T-helper 2 cell (primary cell): ENCODE results near the gene JAKMIP1.
"Not testable (repeated sequence)": the region's sequence is repeated elsewhere in the genome, so short reads cannot be mapped to it uniquely, and the experiment has no call there.

ENCODE experiments used
- DNase-seq, 5 experiments: peaks; one replicate each; pipeline versions ENCODE4 v3.0.0 to v3.0.0-alpha.2; 2012 to 2022

JAKMIP1 gene

GRCh38 chr4:6229095-6229494 lies 28.7 kb upstream of the JAKMIP1 start:
- DNase-seq: no peak

- no peak for DNase-seq
Measured at GRCh38 chr4:6228158-6229067, 28.1 kb upstream of the JAKMIP1 start.

GRCh38 chr4:6227412-6228157 lies 27.2 kb upstream of the JAKMIP1 start:
- no peak for DNase-seq

GRCh38 chr4:6226506-6226905 lies 26.2 kb upstream of the JAKMIP1 start:
- DNase-seq: no peak

- DNase-seq: peak in 1 of 5 experiments; percentile 40
Measured at GRCh38 chr4:6225469-6225868, 25.1 kb upstream of the JAKMIP1 start.

GRCh38 chr4:6224735-6225134 lies 24.4 kb upstream of the JAKMIP1 start:
- DNase-seq: no peak

GRCh38 chr4:6222761-6223292 lies 22.5 kb upstream of the JAKMIP1 start:
- DNase-seq: no peak

GRCh38 chr4:6221851-6222760 lies 21.8 kb upstream of the JAKMIP1 start:
- DNase-seq: peak in 3 of 5 experiments; percentile 10 to 31 (median 30)

GRCh38 chr4:6221301-6221850 lies 21.0 kb upstream of the JAKMIP1 start:
- DNase-seq: no peak

- DNase-seq: no peak
Measured at GRCh38 chr4:6217716-6218381, 17.5 kb upstream of the JAKMIP1 start.

GRCh38 chr4:6216588-6216987 lies 16.2 kb upstream of the JAKMIP1 start:
- DNase-seq: no peak

GRCh38 chr4:6209921-6210320 lies 9.6 kb upstream of the JAKMIP1 start:
- no peak for DNase-seq

GRCh38 chr4:6209291-6209690 lies 8.9 kb upstream of the JAKMIP1 start:
- DNase-seq: not testable (repeated sequence)

GRCh38 chr4:6208416-6208815 lies 8.1 kb upstream of the JAKMIP1 start:
- DNase-seq: no peak

GRCh38 chr4:6207602-6208001 lies 7.3 kb upstream of the JAKMIP1 start:
- DNase-seq: no peak

- DNase-seq: no peak
Measured at GRCh38 chr4:6206771-6207290, 6.5 kb upstream of the JAKMIP1 start.

GRCh38 chr4:6205973-6206372 lies 5.6 kb upstream of the JAKMIP1 start:
- no peak for DNase-seq

GRCh38 chr4:6205567-6205931 lies 5.2 kb upstream of the JAKMIP1 start:
- DNase-seq: no peak

GRCh38 chr4:6204871-6205566 lies 4.7 kb upstream of the JAKMIP1 start:
- no peak for DNase-seq

- no peak for DNase-seq
Measured at GRCh38 chr4:6204098-6204497, 3.7 kb upstream of the JAKMIP1 start.
